ENCODE results near the gene C1QBP. TPM values are rescaled to one million over a fixed set of nuclear protein-coding genes. Genes with fewer than 3 reads are reported as not detected.

Gene C1QBP
- total and polyA plus RNA-seq, 2 of the 4 experiments (the other 2 are of a cell fraction), result 172 to 173 TPM

DNA sequence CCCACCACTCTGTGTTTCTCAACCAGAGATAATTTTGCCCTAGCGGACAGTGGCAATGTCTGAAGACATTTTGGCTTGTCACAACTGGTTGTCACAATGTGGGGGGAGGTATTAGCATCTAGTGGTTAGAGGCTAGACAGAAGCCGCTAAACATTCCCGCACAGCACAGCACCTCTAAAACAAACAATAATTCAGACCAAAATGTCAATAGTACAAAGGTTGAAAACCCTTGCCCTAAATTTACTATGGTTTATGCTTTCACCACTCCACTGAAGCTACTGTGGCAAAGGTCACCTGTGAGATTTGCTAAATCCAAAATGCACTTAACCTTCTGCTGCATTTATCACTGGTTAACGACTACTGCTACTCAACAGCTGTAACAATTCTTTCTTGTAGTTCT is 33.6 kb downstream of the C1QBP start:
- Histone ChIP-seq H3K56ac (ENCODE audit: extremely low read depth, insufficient read depth, low read length) (no peak overlapping the region), H4K5ac (ENCODE audit: low read depth, low read length) (no peak overlapping the region), H4K91ac (ENCODE audit: insufficient read depth, low read depth, low read length) (no peak overlapping the region), H3K27me3 (ENCODE audit: control insufficient read depth, insufficient read depth, low read length) (no peaks in the 10 kb centered on the region), H3K36me3 (ENCODE audit: control insufficient read depth, insufficient read depth, low read length) (peaks cover 46% of the 10 kb centered on the region), H2BK120ac (ENCODE audit: low read depth, low read length) (no peak overlapping the region), H3K9me3 (ENCODE audit: control insufficient read depth, insufficient read depth, low read length) (no peaks in the 10 kb centered on the region), H2AFZ (replicated peaks; ENCODE audit: low read length, poor library complexity) (no peak overlapping the region), H4K8ac (ENCODE audit: low read depth in 2 of 2, low read length in 2 of 2) (no peak overlapping the region), H2AK9ac (replicated peaks; ENCODE audit: low read depth, low read length, poor library complexity) (no peak overlapping the region), H3K9ac (ENCODE audit: low read depth, low read length) (no peak overlapping the region), H3K27ac (ENCODE audit: insufficient read depth, low read length) (no peak overlapping the region), H3K18ac (ENCODE audit: low read depth, low read length) (no peak overlapping the region), H3K4me2 (ENCODE audit: low read depth, low read length) (no peak overlapping the region), H3K4me1 (ENCODE audit: control insufficient read depth, insufficient read depth, low read length) (no peaks in the 10 kb centered on the region), H3K79me1 (ENCODE audit: low read depth in 1 of 2, low read length in 2 of 2) (peaks cover 20 to 30% of the 10 kb centered on the region in 2 experiments; a peak in 3 of 4 replicates), H2BK20ac (ENCODE audit: low read depth, low read length) (no peak overlapping the region), H4K20me1 (ENCODE audit: insufficient read depth, low read length) (0 out of 2 replicates have a peak, but pooled peaks cover 3% of the 10 kb centered on the region), H3K23ac (ENCODE audit: low read depth, low read length) (no peak overlapping the region), H2BK5ac (ENCODE audit: low read depth, low read length, poor library complexity, severe bottlenecking) (no peak overlapping the region), H3K4me3 (ENCODE audit: insufficient read depth, low read depth, low read length) (no peak overlapping the region), H3K14ac (replicated peaks; ENCODE audit: low read depth, low read length) (no peak overlapping the region), H3K4ac (ENCODE audit: low read depth, low read length) (no peak overlapping the region), H2BK15ac (ENCODE audit: low read depth, low read length) (no peak overlapping the region), H3K9me1 (ENCODE audit: insufficient read depth, low read length) (0 out of 2 replicates have a peak, but pooled peaks cover 2% of the 10 kb centered on the region), H2AK5ac (ENCODE audit: low read depth, low read length) (no peak overlapping the region)
- DNase-seq (no peak), ATAC-seq (ENCODE audit: low read depth) (no peak)
- no CpG with 5 or more reads among the region's 4 CpGs for WGBS, 2 experiments (ENCODE audit: extremely low coverage in 2 of 2, insufficient read length in 1 of 2)
- in situ Hi-C loops (cut with MboI; ENCODE audit: low sequenced_read_pairs), result no loop called here
- dilution Hi-C loops (cut with HindIII; ENCODE audit: low sequenced_read_pairs, unreplicated experiment), result no loop called here
- intact Hi-C loops (cut with micrococcal nuclease), result no loop called here
- POLR2A ChIA-PET (ENCODE audit: unreplicated experiment), result no interaction called here
- no TSS peak for BruUV-seq (replicated peaks)
- CTCF ChIA-PET, result interaction anchor here (1.7 kb wide), 1 partner anchor 33 kb away, joined by 4 read pairs; no protein-coding TSS in a partner anchor
- TF ChIP-seq, protein P1, sequence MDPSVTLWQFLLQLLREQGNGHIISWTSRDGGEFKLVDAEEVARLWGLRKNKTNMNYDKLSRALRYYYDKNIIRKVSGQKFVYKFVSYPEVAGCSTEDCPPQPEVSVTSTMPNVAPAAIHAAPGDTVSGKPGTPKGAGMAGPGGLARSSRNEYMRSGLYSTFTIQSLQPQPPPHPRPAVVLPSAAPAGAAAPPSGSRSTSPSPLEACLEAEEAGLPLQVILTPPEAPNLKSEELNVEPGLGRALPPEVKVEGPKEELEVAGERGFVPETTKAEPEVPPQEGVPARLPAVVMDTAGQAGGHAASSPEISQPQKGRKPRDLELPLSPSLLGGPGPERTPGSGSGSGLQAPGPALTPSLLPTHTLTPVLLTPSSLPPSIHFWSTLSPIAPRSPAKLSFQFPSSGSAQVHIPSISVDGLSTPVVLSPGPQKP (IDR thresholded peaks at IDR 0.05; ENCODE audit: borderline replicate concordance, low read depth, low read length), result no peak
- TF ChIP-seq RFX5 (IDR thresholded peaks at IDR 0.05; ENCODE audit: low read depth, low read length) (no peak), RCOR1 (IDR thresholded peaks at IDR 0.05; ENCODE audit: insufficient replicate concordance, low read length) (no peak), CEBPB (IDR thresholded peaks at IDR 0.05; ENCODE audit: low read depth, low read length) (no peak), MXI1 (IDR thresholded peaks at IDR 0.05; ENCODE audit: borderline replicate concordance, low read depth, low read length) (no peak), NFE2L2 (IDR thresholded peaks at IDR 0.05; ENCODE audit: low read depth, low read length) (no peak), RAD21 (IDR thresholded peaks at IDR 0.05; ENCODE audit: low read length) (no peak), SMC3 (IDR thresholded peaks at IDR 0.05; ENCODE audit: low read depth, low read length) (no peak), POLR2A (IDR thresholded peaks at IDR 0.05; ENCODE audit: low read depth, low read length) (no peak), CHD1 (IDR thresholded peaks at IDR 0.05; ENCODE audit: low read depth, low read length) (no peak), MAFK (IDR thresholded peaks at IDR 0.05; ENCODE audit: low read depth, low read length) (no peak), BHLHE40 (IDR thresholded peaks at IDR 0.05; ENCODE audit: low read depth, low read length) (no peak), FOS (IDR thresholded peaks at IDR 0.05; ENCODE audit: low read depth, low read length) (no peak)
- TF ChIP-seq, protein P2, sequence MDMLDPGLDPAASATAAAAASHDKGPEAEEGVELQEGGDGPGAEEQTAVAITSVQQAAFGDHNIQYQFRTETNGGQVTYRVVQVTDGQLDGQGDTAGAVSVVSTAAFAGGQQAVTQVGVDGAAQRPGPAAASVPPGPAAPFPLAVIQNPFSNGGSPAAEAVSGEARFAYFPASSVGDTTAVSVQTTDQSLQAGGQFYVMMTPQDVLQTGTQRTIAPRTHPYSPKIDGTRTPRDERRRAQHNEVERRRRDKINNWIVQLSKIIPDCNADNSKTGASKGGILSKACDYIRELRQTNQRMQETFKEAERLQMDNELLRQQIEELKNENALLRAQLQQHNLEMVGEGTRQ (IDR thresholded peaks at IDR 0.05; ENCODE audit: low read depth, low read length), result no peak
- TF ChIP-seq, protein P3, sequence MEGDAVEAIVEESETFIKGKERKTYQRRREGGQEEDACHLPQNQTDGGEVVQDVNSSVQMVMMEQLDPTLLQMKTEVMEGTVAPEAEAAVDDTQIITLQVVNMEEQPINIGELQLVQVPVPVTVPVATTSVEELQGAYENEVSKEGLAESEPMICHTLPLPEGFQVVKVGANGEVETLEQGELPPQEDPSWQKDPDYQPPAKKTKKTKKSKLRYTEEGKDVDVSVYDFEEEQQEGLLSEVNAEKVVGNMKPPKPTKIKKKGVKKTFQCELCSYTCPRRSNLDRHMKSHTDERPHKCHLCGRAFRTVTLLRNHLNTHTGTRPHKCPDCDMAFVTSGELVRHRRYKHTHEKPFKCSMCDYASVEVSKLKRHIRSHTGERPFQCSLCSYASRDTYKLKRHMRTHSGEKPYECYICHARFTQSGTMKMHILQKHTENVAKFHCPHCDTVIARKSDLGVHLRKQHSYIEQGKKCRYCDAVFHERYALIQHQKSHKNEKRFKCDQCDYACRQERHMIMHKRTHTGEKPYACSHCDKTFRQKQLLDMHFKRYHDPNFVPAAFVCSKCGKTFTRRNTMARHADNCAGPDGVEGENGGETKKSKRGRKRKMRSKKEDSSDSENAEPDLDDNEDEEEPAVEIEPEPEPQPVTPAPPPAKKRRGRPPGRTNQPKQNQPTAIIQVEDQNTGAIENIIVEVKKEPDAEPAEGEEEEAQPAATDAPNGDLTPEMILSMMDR (conservative IDR thresholded peaks at IDR 0.05; ENCODE audit: low read depth, low read length), result no peak
